HepG2 (cell line): ENCODE measurements around the gene CNTRL. TPM values are rescaled to one million over a fixed set of nuclear protein-coding genes. Genes with fewer than 3 reads are reported as not detected.

Experiments used
- CHCHD3 ChIP-seq: sonication (generic); formaldehyde crosslinking; IDR thresholded peaks from 2 replicates; pipeline ENCODE4 v1.8.0; 2022; ENCODE audit warnings: mild to moderate bottlenecking, missing genetic modification reagents, moderate library complexity
- ELK4 ChIP-seq: sonication (generic); formaldehyde crosslinking; IDR thresholded peaks from 2 replicates; pipeline ENCODE4 v1.9.0; 2021; ENCODE audit warnings: missing genetic modification reagents, borderline replicate concordance
- IKZF4 ChIP-seq: sonication (generic); formaldehyde crosslinking; IDR thresholded peaks from 2 replicates; pipeline ENCODE4 v1.5.1; 2020; ENCODE audit warnings: borderline replicate concordance, mild to moderate bottlenecking, low read depth, missing genetic modification reagents; ENCODE audit errors: not compliant biosample characterization
- IRF2 ChIP-seq: IDR thresholded peaks from 2 replicates; pipeline ENCODE4 v1.6.1; 2018; ENCODE audit warnings: missing genetic modification reagents, missing compliant biosample characterization
- ISX ChIP-seq: sonication (generic); formaldehyde crosslinking; conservative IDR thresholded peaks from 2 replicates; pipeline ENCODE4 v1.5.0; 2020; ENCODE audit warnings: missing genetic modification reagents
- KDM4B ChIP-seq: sonication (generic); formaldehyde crosslinking; IDR thresholded peaks from 2 replicates; pipeline ENCODE4 v1.4.0; 2020; ENCODE audit warnings: missing genetic modification reagents
- MAF1 ChIP-seq: sonication (generic); formaldehyde crosslinking; IDR thresholded peaks from 2 replicates; pipeline ENCODE4 v1.5.0; 2020; ENCODE audit warnings: missing genetic modification reagents, borderline replicate concordance
- MTA3 ChIP-seq: sonication (generic); formaldehyde crosslinking; IDR thresholded peaks from 2 replicates; pipeline ENCODE4 v1.4.0; 2020; ENCODE audit warnings: missing genetic modification reagents
- PHF8 ChIP-seq: sonication (generic); formaldehyde crosslinking; IDR thresholded peaks from 2 replicates; pipeline ENCODE4 v1.5.0; 2020; ENCODE audit warnings: missing genetic modification reagents
- RCOR2 ChIP-seq: IDR thresholded peaks from 2 replicates; pipeline ENCODE4 v1.6.1; 2016; ENCODE audit warnings: missing biosample characterization, missing genetic modification reagents
- ZBTB14 ChIP-seq: sonication (generic); formaldehyde crosslinking; IDR thresholded peaks from 2 replicates; pipeline ENCODE4 v1.4.0; 2020; ENCODE audit warnings: missing genetic modification reagents
- ZBTB21 ChIP-seq: sonication (generic); formaldehyde crosslinking; IDR thresholded peaks from 2 replicates; pipeline ENCODE4 v1.4.0; 2020; ENCODE audit warnings: missing genetic modification reagents
- ZBTB39 ChIP-seq: sonication (generic); formaldehyde crosslinking; IDR thresholded peaks from 2 replicates; pipeline ENCODE4 v1.5.0; 2020; ENCODE audit warnings: missing genetic modification reagents
- ZBTB46 ChIP-seq: sonication (generic); formaldehyde crosslinking; IDR thresholded peaks from 2 replicates; pipeline ENCODE4 v1.4.0; 2020; ENCODE audit warnings: mild to moderate bottlenecking, missing genetic modification reagents, borderline replicate concordance
- ZFX ChIP-seq: sonication (generic); formaldehyde crosslinking; IDR thresholded peaks from 2 replicates; pipeline ENCODE4 v1.4.0; 2020; ENCODE audit warnings: mild to moderate bottlenecking, low read depth, missing genetic modification reagents, moderate library complexity
- ZNF292 ChIP-seq: sonication (generic); formaldehyde crosslinking; IDR thresholded peaks from 2 replicates; pipeline ENCODE4 v1.8.1; 2022; ENCODE audit warnings: mild to moderate bottlenecking, low read depth, missing genetic modification reagents, borderline replicate concordance
- ZNF296 ChIP-seq: sonication (generic); formaldehyde crosslinking; conservative IDR thresholded peaks from 2 replicates; pipeline ENCODE4 v1.5.0; 2020; ENCODE audit warnings: mild to moderate bottlenecking, missing genetic modification reagents
- ZNF33A ChIP-seq: sonication (generic); formaldehyde crosslinking; IDR thresholded peaks from 2 replicates; pipeline ENCODE4 v1.5.1; 2020; ENCODE audit warnings: missing genetic modification reagents, mild to moderate bottlenecking, moderate library complexity, borderline replicate concordance
- ZNF382 ChIP-seq: sonication (generic); formaldehyde crosslinking; IDR thresholded peaks from 2 replicates; pipeline ENCODE4 v1.5.0; 2020; ENCODE audit warnings: missing genetic modification reagents, mild to moderate bottlenecking, borderline replicate concordance
- ZNF547 ChIP-seq: sonication (generic); formaldehyde crosslinking; IDR thresholded peaks from 2 replicates; pipeline ENCODE4 v1.5.1; 2020; ENCODE audit warnings: mild to moderate bottlenecking, missing genetic modification reagents
- ZNF598 ChIP-seq: sonication (generic); formaldehyde crosslinking; IDR thresholded peaks from 2 replicates; pipeline ENCODE4 v1.5.1; 2020; ENCODE audit warnings: mild to moderate bottlenecking, missing genetic modification reagents, borderline replicate concordance
- ZNF709 ChIP-seq: sonication (generic); formaldehyde crosslinking; IDR thresholded peaks from 2 replicates; pipeline ENCODE4 v1.5.0; 2020; ENCODE audit warnings: mild to moderate bottlenecking, missing genetic modification reagents
- ZNF768 ChIP-seq: sonication (generic); formaldehyde crosslinking; IDR thresholded peaks from 2 replicates; pipeline ENCODE4 v1.4.0; 2020; ENCODE audit warnings: missing genetic modification reagents
- ZNF776 ChIP-seq: sonication (generic); formaldehyde crosslinking; IDR thresholded peaks from 2 replicates; pipeline ENCODE4 v1.4.0; 2020; ENCODE audit warnings: mild to moderate bottlenecking, missing genetic modification reagents
- polyA plus RNA-seq, 8 experiments: library from polyadenylated mRNA; depleted of rRNA in 3 of 8; stranded (reverse) in 7 of 8; unstranded in 1 of 8; fragments of >200 nt; fragmentation: Illumina TruSeq in 4 of 8; extraction: Trizol in 4 of 8; gene quantifications; 2 replicates each; pipeline versions ENCODE4 v1.2.1 to v1.2.3, GENCODE V29; 2011 to 2016; ENCODE audit warnings: low read depth in 4 of 8, missing spikeins in 1 of 8, mixed read lengths in 1 of 8; ENCODE audit not compliant: insufficient read depth in 1 of 8
- total RNA-seq, 5 experiments: library from RNA; depleted of rRNA; stranded (reverse); fragments of >200 nt; fragmentation: Illumina TruSeq; extraction: Trizol; gene quantifications; 2 replicates each; pipeline ENCODE4 v1.2.3, GENCODE V29; 2016; ENCODE audit warnings: low read depth in 1 of 5

CNTRL gene
- total and polyA plus RNA-seq, 2 of the 13 experiments (the other 11 are each of a cell fraction or from before 2014, with no cell fraction given), result 7.5 to 11.8 TPM

- TF ChIP-seq ZBTB46 (CRISPR knock-in tag) (no peak), ZNF709 (CRISPR knock-in tag) (0 out of 2 replicates have a peak, but pooled peaks have one; percentile 72), ZNF33A (CRISPR knock-in tag) (peak; percentile 59; the same call in 1 of the 2 replicates), MTA3 (CRISPR knock-in tag) (no peak), ZNF547 (CRISPR knock-in tag) (peak; percentile 59), ELK4 (CRISPR knock-in tag) (no peak), ZBTB21 (no peak), ZBTB14 (CRISPR knock-in tag) (peak; percentile 71; the same call in 1 of the 2 replicates), ISX (no peak), ZBTB39 (CRISPR knock-in tag) (no peak), IRF2 (CRISPR knock-in tag) (peak; percentile 58; the same call in 1 of the 2 replicates), ZNF776 (CRISPR knock-in tag) (peak; percentile 26; the same call in 1 of the 2 replicates), IKZF4 (CRISPR knock-in tag) (no peak), KDM4B (CRISPR knock-in tag) (peak; percentile 59; the same call in 1 of the 2 replicates), MAF1 (CRISPR knock-in tag) (no peak), CHCHD3 (CRISPR knock-in tag) (no peak), ZFX (CRISPR knock-in tag) (peak; percentile 74), ZNF382 (CRISPR knock-in tag) (no peak), ZNF598 (CRISPR knock-in tag) (peak; percentile 71; the same call in 1 of the 2 replicates), RCOR2 (CRISPR knock-in tag) (peak; percentile 69; the same call in 1 of the 2 replicates), ZNF768 (peak; percentile 23; the same call in 1 of the 2 replicates), ZNF292 (CRISPR knock-in tag) (no peak), ZNF296 (CRISPR knock-in tag) (no peak), PHF8 (CRISPR knock-in tag) (peak; percentile 74)
These were observed 127.2 kb downstream of the CNTRL start, which contains the start of gene RAB14 (continued) for GRCh38 chr9:121201738-121202533.
